Prostate gland (tissue), 2 donors: ENCODE data around the gene PPIH.

Experiments used
- CTCF ChIP-seq, 4 experiments: fragments of 200-600 bp in 2 of 4; fragments of 450-650 bp in 2 of 4; sonication (generic) in 2 of 4; IDR thresholded peaks; 1 replicate in 3 of 4; 2 replicates in 1 of 4; pipeline ENCODE4 v1.5.1; 2016 to 2019; ENCODE audit warnings: antibody characterized with exemption in 4 of 4, mild to moderate bottlenecking in 2 of 4, moderate library complexity in 2 of 4
- POLR2A ChIP-seq: fragments of 450-650 bp; IDR thresholded peaks from one replicate; pipeline ENCODE4 v1.6.1; 2016; ENCODE audit warnings: antibody characterized with exemption, mild to moderate bottlenecking
- POLR2AphosphoS5 ChIP-seq: sonication (generic); formaldehyde crosslinking; IDR thresholded peaks from one replicate; pipeline ENCODE4 v1.6.1; 2017; ENCODE audit warnings: antibody characterized with exemption

- TF ChIP-seq POLR2AphosphoS5 (no peak), CTCF (IDR thresholded peaks at IDR 0.05) (no peak), POLR2A (no peak)
These were observed 12.2 kb downstream of the PPIH start for GRCh38 chr1:42670425-42670824.
